ENCODE measurements around the gene PTPN23. TPM values are rescaled to one million over a fixed set of nuclear protein-coding genes. Genes with fewer than 3 reads are reported as not detected.

Gene PTPN23
- total RNA-seq, 1 donor = 30.0 TPM

- Histone ChIP-seq H3K27ac (ENCODE audit: low read depth, low read length) (no peak overlapping the region), H3K4me2 (ENCODE audit: insufficient read depth, low read length) (no peak overlapping the region), H3K79me2 (ENCODE audit: insufficient read depth, low read length) (no peaks in the 10 kb centered on the region), H3K4me1 (ENCODE audit: insufficient read depth, low read length) (no peaks in the 10 kb centered on the region), H2AFZ (ENCODE audit: low read length) (no peak overlapping the region), H4K20me1 (ENCODE audit: insufficient read depth, low read length) (no peaks in the 10 kb centered on the region), H3K36me3 (ENCODE audit: insufficient read depth, low read length) (peaks cover 48% of the 10 kb centered on the region), H3K9me3 (ENCODE audit: low read depth, low read length) (no peaks in the 10 kb centered on the region), H3K4me3 (ENCODE audit: insufficient read depth, low read length) (no peak overlapping the region), H3K27me3 (ENCODE audit: insufficient read depth, low read length) (no peaks in the 10 kb centered on the region)
- no peak for DNase-seq (ENCODE audit: insufficient read length, low spot score, missing footprints)
- no peak for TF ChIP-seq CTCF (IDR thresholded peaks at IDR 0.05; ENCODE audit: extremely low read depth, low read depth, low read length)
These were observed 40.0 kb upstream of the PTPN23 start for GRCh38 chr3:47340866-47341265.

GRCh38 chr3:47342151-47342550 is 38.7 kb upstream of the PTPN23 start:
- H3K4me3 ChIP-seq (ENCODE audit: insufficient read depth, low read length) = no peak overlapping the region
- H3K9me3 ChIP-seq (ENCODE audit: low read depth, low read length) = no peaks in the 10 kb centered on the region
- no peak overlapping the region for H3K4me2 ChIP-seq (ENCODE audit: insufficient read depth, low read length)
- peaks cover 12% of the 10 kb centered on the region for H3K4me1 ChIP-seq (ENCODE audit: insufficient read depth, low read length)
- H3K27me3 ChIP-seq (ENCODE audit: insufficient read depth, low read length) = no peaks in the 10 kb centered on the region
- no peaks in the 10 kb centered on the region for H3K79me2 ChIP-seq (ENCODE audit: insufficient read depth, low read length)
- H3K27ac ChIP-seq (ENCODE audit: low read depth, low read length) = no peak overlapping the region
- no peak for TF ChIP-seq CTCF (IDR thresholded peaks at IDR 0.05; ENCODE audit: extremely low read depth, low read depth, low read length)
- no peaks in the 10 kb centered on the region for H4K20me1 ChIP-seq (ENCODE audit: insufficient read depth, low read length)
- DNase-seq (ENCODE audit: insufficient read length, low spot score, missing footprints) = no peak
- H3K36me3 ChIP-seq (ENCODE audit: insufficient read depth, low read length) = peaks cover 40% of the 10 kb centered on the region
- H2AFZ ChIP-seq (ENCODE audit: low read length) = no peak overlapping the region

DNA sequence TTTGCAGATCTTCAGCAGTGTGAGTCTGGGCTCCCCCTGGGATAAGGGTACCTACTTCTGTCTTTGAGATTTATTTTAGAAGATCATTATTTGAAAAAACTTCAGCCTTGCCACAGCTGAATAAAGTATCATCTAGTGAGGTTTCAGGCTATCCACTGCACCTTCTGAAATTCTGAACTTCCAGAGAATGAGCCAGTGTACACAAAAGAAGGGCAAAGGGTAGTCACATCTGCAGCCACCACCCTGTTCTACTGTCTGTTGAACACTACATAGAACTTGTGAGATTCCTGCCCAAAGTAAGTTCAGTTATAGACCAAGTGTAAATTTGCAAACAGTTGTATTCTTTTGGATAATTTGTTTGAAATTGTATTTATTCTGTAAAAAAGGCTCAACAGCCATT is 38.0 kb upstream of the PTPN23 start:
- no peak for TF ChIP-seq CTCF (IDR thresholded peaks at IDR 0.05; ENCODE audit: extremely low read depth, low read depth, low read length)
- H2AFZ ChIP-seq (ENCODE audit: low read length) = no peak overlapping the region
- no peaks in the 10 kb centered on the region for H3K27me3 ChIP-seq (ENCODE audit: insufficient read depth, low read length)
- H3K4me1 ChIP-seq (ENCODE audit: insufficient read depth, low read length) = peaks cover 17% of the 10 kb centered on the region
- no peaks in the 10 kb centered on the region for H4K20me1 ChIP-seq (ENCODE audit: insufficient read depth, low read length)
- H3K9me3 ChIP-seq (ENCODE audit: low read depth, low read length) = no peaks in the 10 kb centered on the region
- peaks cover 37% of the 10 kb centered on the region for H3K36me3 ChIP-seq (ENCODE audit: insufficient read depth, low read length)
- DNase-seq (ENCODE audit: insufficient read length, low spot score, missing footprints) = no peak
- no peak overlapping the region for H3K4me2 ChIP-seq (ENCODE audit: insufficient read depth, low read length)
- H3K79me2 ChIP-seq (ENCODE audit: insufficient read depth, low read length) = no peaks in the 10 kb centered on the region
- H3K4me3 ChIP-seq (ENCODE audit: insufficient read depth, low read length) = no peak overlapping the region
- H3K27ac ChIP-seq (ENCODE audit: low read depth, low read length) = no peak overlapping the region

DNA sequence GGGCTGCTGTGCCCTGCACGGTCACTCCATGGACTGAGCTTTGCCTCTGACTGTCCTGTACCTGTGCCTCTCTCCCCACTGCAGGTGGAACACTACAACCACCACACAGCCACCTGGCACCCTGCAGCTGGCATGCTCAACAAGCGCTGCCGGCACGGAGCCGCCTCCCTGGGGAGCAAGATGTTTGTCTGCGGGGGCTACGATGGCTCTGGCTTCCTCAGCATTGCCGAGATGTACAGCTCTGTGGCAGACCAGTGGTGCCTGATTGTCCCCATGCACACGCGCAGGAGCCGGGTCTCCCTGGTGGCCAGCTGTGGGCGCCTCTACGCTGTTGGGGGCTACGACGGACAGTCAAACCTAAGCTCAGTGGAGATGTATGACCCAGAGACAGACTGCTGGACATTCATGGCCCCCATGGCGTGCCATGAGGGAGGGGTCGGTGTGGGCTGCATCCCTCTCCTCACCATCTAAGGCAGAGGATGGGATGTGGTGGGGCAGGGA is 37.3 kb upstream of the PTPN23 start:
- H2AFZ ChIP-seq (ENCODE audit: low read length) = no peak overlapping the region
- no peak overlapping the region for H3K4me3 ChIP-seq (ENCODE audit: insufficient read depth, low read length)
- H3K27ac ChIP-seq (ENCODE audit: low read depth, low read length) = no peak overlapping the region
- H3K36me3 ChIP-seq (ENCODE audit: insufficient read depth, low read length) = peaks cover 31% of the 10 kb centered on the region
- no peak for TF ChIP-seq CTCF (IDR thresholded peaks at IDR 0.05; ENCODE audit: extremely low read depth, low read depth, low read length)
- no peaks in the 10 kb centered on the region for H3K79me2 ChIP-seq (ENCODE audit: insufficient read depth, low read length)
- no peaks in the 10 kb centered on the region for H4K20me1 ChIP-seq (ENCODE audit: insufficient read depth, low read length)
- no peaks in the 10 kb centered on the region for H3K27me3 ChIP-seq (ENCODE audit: insufficient read depth, low read length)
- H3K9me3 ChIP-seq (ENCODE audit: low read depth, low read length) = no peaks in the 10 kb centered on the region
- no peak overlapping the region for H3K4me2 ChIP-seq (ENCODE audit: insufficient read depth, low read length)
- H3K4me1 ChIP-seq (ENCODE audit: insufficient read depth, low read length) = peaks cover 17% of the 10 kb centered on the region
- no peak for DNase-seq (ENCODE audit: insufficient read length, low spot score, missing footprints)

All from osteoblast (primary cell).